HPDE6-E6E7 (cell line): ENCODE data around the gene DLX5.

Experiments used
- DNase-seq: peaks from one replicate; pipeline ENCODE4 v3.0.0; 2011; ENCODE audit warnings: missing footprints; ENCODE audit errors: extremely low spot score

Gene DLX5

DNA sequence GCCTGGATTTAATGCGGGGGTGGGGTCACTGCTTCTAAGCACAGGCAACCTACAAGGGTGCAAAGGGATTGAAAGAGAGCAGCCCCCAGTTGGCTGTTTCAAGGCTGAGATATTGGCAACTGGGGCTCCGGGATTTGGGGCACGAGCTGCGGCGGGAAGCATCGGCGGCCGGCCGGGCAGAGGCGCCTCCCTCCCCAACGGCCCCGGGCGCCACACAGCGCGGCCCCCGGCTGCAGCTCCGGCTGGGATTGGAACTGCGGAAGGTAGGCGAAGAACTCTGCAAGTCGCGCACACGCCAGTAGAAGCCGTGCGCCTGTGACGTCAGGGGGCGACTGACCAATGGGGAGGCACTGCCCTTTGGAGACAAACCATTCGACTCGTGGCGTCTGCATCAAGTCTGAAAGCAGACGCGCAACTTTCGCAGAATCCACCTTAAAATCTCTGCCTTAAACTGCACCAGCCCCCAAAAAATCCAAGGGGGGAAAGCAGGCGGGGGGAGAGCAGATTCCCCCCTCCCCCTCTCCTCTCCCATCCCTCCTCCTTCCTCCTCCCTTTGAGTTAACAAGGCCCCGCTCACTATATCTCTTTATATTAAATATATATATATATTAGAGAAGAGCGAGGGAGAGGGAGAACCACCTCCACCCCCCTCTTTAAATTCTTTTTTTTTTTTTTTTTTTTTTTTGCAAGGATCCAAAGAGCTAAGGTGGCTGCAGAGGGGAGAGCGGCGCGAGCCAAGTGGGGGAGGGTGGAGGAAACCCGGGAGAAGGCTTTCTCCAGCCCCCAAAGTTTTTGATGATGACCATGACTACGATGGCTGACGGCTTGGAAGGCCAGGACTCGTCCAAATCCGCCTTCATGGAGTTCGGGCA is 19.2 kb downstream of the DLX5 start, which contains the start of gene DLX6:
DLX6 (plus strand) TSS at position 371 of the 872 bp plus-strand sequence; CDS start at position 796, 425 bp downstream.
- DNase-seq = no peak

- no peak for DNase-seq
These were observed 20.1 kb downstream of the DLX5 start for GRCh38 chr7:97004247-97005182.

- DNase-seq = no peak
These were observed 21.1 kb downstream of the DLX5 start for GRCh38 chr7:97003262-97004246.

GRCh38 chr7:97002555-97003261 is 21.9 kb downstream of the DLX5 start:
- no peak for DNase-seq

DNA sequence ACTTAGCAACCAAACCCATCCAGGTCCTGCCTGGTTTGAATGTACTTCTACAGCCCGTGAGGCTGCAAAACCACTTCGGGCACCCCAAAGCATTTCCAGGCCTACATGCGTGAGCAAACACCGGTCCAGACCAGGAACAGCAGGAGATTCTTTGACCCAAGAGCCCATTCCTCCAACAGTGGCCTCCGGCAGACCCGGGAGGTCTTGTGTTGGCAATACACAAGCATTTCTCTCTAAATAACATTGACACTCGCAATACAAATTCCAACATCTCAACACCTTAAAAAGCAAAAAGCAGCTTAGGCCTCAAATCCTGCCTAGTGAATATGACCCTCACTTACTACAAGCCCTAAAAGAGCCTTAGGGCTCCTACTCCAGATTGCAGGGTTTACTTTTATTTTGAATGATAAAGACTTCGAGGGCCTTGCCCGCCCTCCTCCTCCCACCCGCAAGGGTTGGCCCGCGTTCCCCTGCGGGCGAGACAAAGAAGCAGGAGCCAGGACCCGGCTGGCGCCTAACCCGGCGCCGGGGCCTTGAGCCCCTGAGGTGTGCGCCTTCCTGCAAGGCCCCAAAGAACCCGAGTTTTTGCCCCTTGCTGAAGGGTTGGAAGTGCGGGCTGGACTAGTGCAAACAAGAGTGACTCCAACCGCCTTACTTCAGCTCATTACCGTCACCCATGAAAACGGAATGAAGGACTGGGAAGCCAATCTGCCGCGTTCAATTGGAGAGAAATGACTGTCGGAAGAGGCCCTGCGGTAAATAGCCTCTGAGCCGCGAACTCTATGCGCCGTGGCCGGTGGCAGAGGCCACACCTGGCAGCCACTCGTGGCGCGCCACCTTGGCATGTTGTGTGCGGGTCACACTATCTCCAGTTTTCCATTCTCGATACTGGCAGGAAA is 22.7 kb downstream of the DLX5 start:
- no peak for DNase-seq

GRCh38 chr7:97001221-97001620 is 23.4 kb downstream of the DLX5 start:
- DNase-seq = no peak

GRCh38 chr7:96998744-96999143 is 25.9 kb downstream of the DLX5 start:
- DNase-seq = no peak

GRCh38 chr7:96998333-96998732 is 26.3 kb downstream of the DLX5 start:
- DNase-seq = no peak

- DNase-seq = no peak
These were observed 27.1 kb downstream of the DLX5 start for GRCh38 chr7:96997512-96998032.

GRCh38 chr7:96996958-96997511 is 27.6 kb downstream of the DLX5 start:
- no peak for DNase-seq

DNA sequence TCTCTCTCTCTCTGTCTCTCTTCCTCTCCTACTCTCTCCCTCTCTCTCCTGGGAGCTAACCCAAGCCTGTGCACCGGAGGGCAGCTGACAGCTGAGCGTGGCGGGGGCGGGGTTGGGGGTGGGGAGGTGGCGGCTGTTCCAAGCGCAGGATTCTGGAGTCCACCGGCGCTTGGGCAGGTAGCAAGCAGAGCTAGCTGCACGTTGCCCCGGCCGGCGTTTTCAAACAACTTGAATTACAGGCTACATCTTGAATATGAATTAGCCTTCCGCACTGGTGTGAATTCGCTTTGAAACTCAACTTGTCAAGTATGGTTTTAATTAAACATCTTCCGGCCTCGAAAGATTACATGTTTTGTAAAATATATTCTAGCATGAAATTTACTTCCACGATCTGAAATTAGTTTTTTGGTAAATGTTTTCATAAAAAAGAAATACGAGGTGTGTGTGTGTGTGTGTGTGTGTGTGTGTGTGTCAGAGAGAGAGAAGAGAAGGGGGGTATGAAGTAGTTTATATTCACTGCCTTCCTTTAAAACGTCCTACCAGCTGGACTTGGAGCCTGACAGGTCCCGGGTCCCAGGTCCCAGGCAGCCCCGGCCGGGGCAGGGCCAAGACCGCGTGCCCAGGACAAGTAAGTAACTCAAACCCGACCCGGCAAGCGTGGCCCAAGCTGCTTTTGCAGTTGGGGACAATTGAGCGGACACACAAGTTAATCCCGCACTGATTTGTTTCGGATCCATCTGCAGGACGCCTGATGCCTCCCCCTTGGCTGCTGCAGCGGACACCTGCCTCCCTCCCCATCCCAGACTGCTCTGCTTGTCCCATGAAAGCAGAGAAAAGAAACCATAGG is 28.3 kb downstream of the DLX5 start:
- DNase-seq = no peak

DNA sequence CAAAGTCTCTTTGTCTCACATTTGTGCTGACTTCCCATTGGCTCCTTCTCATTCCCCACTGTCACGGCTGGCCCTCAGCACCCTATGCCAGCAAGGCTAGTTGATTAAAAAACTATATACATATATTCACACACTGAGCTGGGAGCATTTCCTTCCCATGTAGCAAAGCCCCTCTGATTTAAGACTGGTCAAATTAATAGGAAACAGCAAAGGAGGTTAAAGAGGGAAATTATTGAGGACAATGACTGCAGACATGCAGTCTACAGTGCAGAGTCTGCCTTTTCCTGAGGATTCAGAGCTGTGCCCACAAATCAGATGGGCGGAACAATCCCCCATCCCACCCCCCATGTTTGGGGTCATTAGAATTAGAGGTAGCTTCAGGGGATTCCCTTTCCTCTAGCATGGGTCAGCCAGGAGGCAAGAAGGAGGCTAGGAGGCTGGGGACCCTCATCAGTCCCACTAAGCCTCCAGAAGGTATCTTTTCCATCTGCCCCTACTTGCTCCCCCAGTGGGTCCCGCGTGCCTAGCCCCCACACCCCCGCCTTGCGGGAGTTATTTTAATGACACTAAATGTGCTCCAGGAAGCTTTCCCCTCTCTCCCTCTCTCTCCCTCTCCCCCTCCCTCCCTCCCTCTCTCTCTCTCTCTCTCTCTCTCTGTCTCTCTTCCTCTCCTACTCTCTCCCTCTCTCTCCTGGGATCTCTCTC is 29.1 kb downstream of the DLX5 start:
- no peak for DNase-seq

GRCh38 chr7:96993980-96994379 is 30.7 kb downstream of the DLX5 start:
- no peak for DNase-seq

- DNase-seq = no peak
These were observed 31.4 kb downstream of the DLX5 start for GRCh38 chr7:96993094-96993865.

DNA sequence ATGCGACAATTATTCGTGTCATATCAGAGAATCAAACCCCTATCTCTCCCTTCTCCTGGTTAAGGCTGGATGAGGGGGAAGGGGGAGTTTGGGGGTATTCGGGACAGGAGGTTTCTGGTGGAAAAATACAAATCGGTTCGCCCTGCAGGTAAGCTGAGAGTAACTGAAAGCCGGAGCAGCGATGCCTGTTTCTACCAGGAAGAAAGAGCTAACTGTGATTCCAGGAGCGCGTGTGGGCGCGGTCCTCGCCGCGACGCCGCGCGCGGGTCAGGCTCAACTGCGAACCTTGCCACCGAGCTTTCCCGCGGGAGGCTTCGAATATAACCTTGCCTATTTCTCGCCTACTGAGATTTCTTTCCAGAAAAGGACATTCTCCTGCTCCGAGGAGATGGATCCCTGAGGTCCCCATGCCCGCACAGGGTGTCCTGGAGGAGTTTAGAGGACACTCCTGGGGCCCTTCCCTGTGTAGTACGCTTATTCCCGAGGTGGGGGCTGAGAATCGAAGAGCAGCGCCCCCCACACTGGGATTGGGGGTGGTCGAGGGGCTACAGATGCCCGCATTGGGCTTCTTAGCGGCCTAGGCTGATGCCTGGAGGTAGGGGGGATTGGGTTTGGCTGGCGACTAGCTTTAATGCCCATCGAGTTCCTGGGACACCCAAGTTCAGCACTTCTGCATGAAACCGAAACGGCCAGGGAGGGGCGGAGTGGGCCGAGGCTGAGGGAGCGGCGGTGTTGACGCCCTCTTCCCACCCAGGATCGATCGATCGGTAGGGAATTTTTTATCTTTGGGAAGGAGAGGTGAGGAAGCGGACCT is 32.2 kb downstream of the DLX5 start:
- DNase-seq = no peak
